AG10803 (cell line): ENCODE data around the gene CRYZL1.

Source experiments
- DNase-seq: peaks from one replicate; pipeline ENCODE4 v3.0.0; 2010; ENCODE audit warnings: low read depth
- H3K4me3 ChIP-seq: 2 replicates; pipeline ENCODE4 v1.5.1; 2011; ENCODE audit warnings: mild to moderate bottlenecking, low read length, control low read depth
- TF ChIP-seq, protein P1 (sequence below): conservative IDR thresholded peaks from 2 replicates; pipeline ENCODE4 v1.5.1; 2011; ENCODE audit warnings: mild to moderate bottlenecking, low read length, control low read depth, inconsistent platforms

The CRYZL1 gene

DNA sequence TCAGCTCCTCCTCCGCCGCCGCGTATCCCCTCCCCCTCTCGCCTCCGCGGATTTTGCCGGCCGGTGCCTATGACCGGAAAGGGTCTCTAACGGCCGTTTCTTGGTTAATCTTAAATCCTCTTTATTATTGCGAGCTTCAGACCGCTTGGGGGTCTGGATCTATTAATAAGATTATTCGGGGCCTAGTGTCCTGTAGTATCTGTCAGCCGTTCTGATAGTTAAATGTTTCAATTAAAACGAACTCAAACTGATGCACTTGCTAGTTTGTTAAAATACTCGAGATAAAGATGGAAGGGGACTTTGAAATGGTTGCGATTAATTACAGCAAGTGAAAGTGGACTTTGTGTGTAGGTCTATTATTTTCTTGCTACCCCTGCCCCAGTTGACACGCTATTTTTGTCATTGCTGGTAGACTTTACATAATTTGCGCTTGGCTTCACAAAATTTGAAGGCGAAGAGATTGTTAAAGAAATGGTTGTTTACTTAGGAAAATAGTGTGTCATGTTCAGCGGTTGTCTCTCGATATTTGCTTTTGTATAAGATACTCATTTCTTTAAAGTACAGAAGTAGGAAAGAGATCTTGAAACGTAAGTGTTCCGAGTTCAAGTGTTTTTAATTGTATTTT lies 97.9 kb downstream of the CRYZL1 start:
- TF ChIP-seq, protein P1, sequence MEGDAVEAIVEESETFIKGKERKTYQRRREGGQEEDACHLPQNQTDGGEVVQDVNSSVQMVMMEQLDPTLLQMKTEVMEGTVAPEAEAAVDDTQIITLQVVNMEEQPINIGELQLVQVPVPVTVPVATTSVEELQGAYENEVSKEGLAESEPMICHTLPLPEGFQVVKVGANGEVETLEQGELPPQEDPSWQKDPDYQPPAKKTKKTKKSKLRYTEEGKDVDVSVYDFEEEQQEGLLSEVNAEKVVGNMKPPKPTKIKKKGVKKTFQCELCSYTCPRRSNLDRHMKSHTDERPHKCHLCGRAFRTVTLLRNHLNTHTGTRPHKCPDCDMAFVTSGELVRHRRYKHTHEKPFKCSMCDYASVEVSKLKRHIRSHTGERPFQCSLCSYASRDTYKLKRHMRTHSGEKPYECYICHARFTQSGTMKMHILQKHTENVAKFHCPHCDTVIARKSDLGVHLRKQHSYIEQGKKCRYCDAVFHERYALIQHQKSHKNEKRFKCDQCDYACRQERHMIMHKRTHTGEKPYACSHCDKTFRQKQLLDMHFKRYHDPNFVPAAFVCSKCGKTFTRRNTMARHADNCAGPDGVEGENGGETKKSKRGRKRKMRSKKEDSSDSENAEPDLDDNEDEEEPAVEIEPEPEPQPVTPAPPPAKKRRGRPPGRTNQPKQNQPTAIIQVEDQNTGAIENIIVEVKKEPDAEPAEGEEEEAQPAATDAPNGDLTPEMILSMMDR, result no peak
- peak overlapping the region; percentile 75 for H3K4me3 ChIP-seq
- DNase-seq, result no peak

DNA sequence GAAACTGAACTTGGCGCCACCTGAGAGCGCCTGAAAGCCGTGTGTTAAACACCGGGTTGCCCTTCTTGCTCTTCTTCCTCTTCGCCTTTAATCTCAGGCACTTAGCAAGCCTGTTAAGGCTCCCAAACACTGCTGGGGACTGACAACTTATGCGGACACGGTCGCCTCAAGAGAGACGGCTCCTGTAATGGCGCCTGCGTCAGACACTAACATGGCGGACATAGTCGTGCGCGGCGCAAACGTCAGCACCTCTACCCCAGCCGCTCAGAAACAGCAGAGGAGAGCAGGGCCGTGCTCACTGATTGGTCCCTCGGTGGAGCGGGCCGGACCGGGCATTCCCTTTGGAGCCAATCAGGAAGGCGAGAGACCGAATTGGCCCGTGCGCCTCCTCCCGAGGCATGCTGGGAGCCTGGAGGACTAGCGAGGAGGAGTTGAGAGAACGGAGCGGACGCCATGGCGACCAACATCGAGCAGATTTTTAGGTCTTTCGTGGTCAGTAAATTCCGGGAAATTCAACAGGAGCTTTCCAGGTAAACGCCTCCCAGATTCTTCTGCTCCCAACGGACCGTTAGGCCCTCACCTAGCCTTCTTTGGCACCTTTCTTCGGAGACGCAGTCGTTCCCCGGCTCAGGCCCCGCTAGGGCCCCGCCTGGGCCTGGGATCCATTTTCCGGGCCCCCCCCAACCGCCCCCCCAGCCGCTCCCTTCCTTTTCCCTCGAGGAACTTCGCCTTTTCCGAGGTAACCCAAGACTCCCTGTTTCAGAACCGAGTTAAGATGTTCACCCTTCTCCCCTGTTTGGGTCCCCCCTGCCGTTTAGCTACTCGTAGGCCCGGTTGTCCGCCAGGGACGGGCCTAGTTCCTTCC lies 98.7 kb downstream of the CRYZL1 start, which contains the start of gene SON:
Gene SON, plus strand, starts transcription at position 399 of the 865 bp plus-strand sequence. Its CDS starts 55 bp downstream, at position 454.
- peak; percentile 99 for DNase-seq
- TF ChIP-seq, protein P1, result no peak
- H3K4me3 ChIP-seq, result peak within 1 kb of the TSS; percentile 94

GRCh38 chr21:33541756-33542639 lies 99.5 kb downstream of the CRYZL1 start, which contains the start of gene GART:
GART (minus strand) TSS chr21:33542117; CDS start chr21:33539315, 2,802 bp downstream.
- DNase-seq, result peak; percentile 74
- TF ChIP-seq, protein P1, result no peak
- peak within 1 kb of the TSS; percentile 94 for H3K4me3 ChIP-seq

GRCh38 chr21:33541105-33541711 lies 100.3 kb downstream of the CRYZL1 start:
- TF ChIP-seq, protein P1, result no peak
- peak; percentile 13 for DNase-seq
- H3K4me3 ChIP-seq, result peak overlapping the region; percentile 94

- no peak for DNase-seq
- peak overlapping the region; percentile 7; the same call in 1 of the 2 replicates for H3K4me3 ChIP-seq
- TF ChIP-seq, protein P1, result no peak
Measured at GRCh38 chr21:33540711-33541104, 100.8 kb downstream of the CRYZL1 start.

- TF ChIP-seq, protein P1, result no peak
- H3K4me3 ChIP-seq, result no peak overlapping the region
- DNase-seq, result no peak
Measured at GRCh38 chr21:33539616-33540015, 101.9 kb downstream of the CRYZL1 start.
